Tibial nerve (tissue), 4 donors: ENCODE data around the gene LRP8. TPM values are rescaled to one million over a fixed set of nuclear protein-coding genes. Genes with fewer than 3 reads are reported as not detected.

Experiments
- DNase-seq, 2 donors: peaks; one replicate each; pipeline ENCODE4 v3.0.0-alpha.2; 2019; ENCODE audit warnings: low spot score in 2 of 2
- H3K27ac ChIP-seq, 4 donors: fragments of 200-600 bp; sonication (generic) in 3 of 4; one replicate each; pipeline ENCODE4 v1.5.1; 2017 to 2019; ENCODE audit warnings: mild to moderate bottlenecking in 1 of 4
- H3K27me3 ChIP-seq, 2 donors: fragments of 200-600 bp; sonication (generic) in 1 of 2; one replicate each; pipeline versions ENCODE4 v1.5.1 to v1.6.0; 2017 to 2019
- H3K36me3 ChIP-seq, 3 donors: fragments of 200-600 bp; sonication (generic); one replicate each; pipeline ENCODE4 v1.5.1; 2018 to 2019
- H3K4me1 ChIP-seq, 4 donors: fragments of 200-600 bp; sonication (generic) in 3 of 4; one replicate each; pipeline ENCODE4 v1.5.1; 2017 to 2019
- H3K4me3 ChIP-seq, 4 donors: fragments of 200-600 bp; sonication (generic) in 3 of 4; one replicate each; pipeline ENCODE4 v1.5.1; 2017 to 2019; ENCODE audit warnings: mild to moderate bottlenecking in 1 of 4, moderate library complexity in 1 of 4
- H3K9me3 ChIP-seq, 4 donors: fragments of 200-600 bp; sonication (generic) in 3 of 4; one replicate each; pipeline ENCODE4 v1.5.1; 2017 to 2019
- EP300 ChIP-seq, 2 donors: sonication (generic); formaldehyde crosslinking; IDR thresholded peaks; one replicate each; pipeline ENCODE4 v1.6.1; 2017; ENCODE audit warnings: antibody characterized with exemption in 2 of 2, mild to moderate bottlenecking in 1 of 2
- POLR2A ChIP-seq, 2 donors: fragments of 450-650 bp; IDR thresholded peaks; one replicate each; pipeline ENCODE4 v1.6.1; 2017; ENCODE audit warnings: antibody characterized with exemption in 2 of 2, mild to moderate bottlenecking in 2 of 2, moderate library complexity in 2 of 2
- WGBS, 2 donors: methylation state at CpG; one replicate each; pipeline ENCODE4 v1.1.5; 2018; 5-methylcytosine and 5-hydroxymethylcytosine counted together
- total RNA-seq, 4 donors: library from RNA; depleted of rRNA; stranded (reverse); fragments of >200 nt; gene quantifications; one replicate each; pipeline ENCODE4 v1.1.0, GENCODE V29; 2016
- TF ChIP-seq, protein P1 (sequence below), 5 experiments: fragments of 200-600 bp in 3 of 5; fragments of 450-650 bp in 2 of 5; sonication (generic) in 3 of 5; IDR thresholded peaks; one replicate each; pipeline ENCODE4 v1.5.1; 2016 to 2019; ENCODE audit warnings: antibody characterized with exemption in 5 of 5, mild to moderate bottlenecking in 3 of 5, moderate library complexity in 2 of 5

Gene LRP8
- total RNA-seq, 4 donors from 2014 or later, result 2.2 to 15.0 (median 2.5) TPM

- Histone ChIP-seq H3K36me3 (peaks cover 0 to 26% (median 0%) of the 10 kb centered on the region in 3 donors), H3K4me1 (no peaks in the 10 kb centered on the region), H3K4me3 (no peak overlapping the region), H3K27me3 (no peaks in the 10 kb centered on the region), H3K27ac (no peak overlapping the region), H3K9me3 (no peaks in the 10 kb centered on the region)
- TF ChIP-seq POLR2A (IDR thresholded peaks at IDR 0.05), result no peak
- TF ChIP-seq EP300 (IDR thresholded peaks at IDR 0.05), result no peak
- TF ChIP-seq, protein P1, sequence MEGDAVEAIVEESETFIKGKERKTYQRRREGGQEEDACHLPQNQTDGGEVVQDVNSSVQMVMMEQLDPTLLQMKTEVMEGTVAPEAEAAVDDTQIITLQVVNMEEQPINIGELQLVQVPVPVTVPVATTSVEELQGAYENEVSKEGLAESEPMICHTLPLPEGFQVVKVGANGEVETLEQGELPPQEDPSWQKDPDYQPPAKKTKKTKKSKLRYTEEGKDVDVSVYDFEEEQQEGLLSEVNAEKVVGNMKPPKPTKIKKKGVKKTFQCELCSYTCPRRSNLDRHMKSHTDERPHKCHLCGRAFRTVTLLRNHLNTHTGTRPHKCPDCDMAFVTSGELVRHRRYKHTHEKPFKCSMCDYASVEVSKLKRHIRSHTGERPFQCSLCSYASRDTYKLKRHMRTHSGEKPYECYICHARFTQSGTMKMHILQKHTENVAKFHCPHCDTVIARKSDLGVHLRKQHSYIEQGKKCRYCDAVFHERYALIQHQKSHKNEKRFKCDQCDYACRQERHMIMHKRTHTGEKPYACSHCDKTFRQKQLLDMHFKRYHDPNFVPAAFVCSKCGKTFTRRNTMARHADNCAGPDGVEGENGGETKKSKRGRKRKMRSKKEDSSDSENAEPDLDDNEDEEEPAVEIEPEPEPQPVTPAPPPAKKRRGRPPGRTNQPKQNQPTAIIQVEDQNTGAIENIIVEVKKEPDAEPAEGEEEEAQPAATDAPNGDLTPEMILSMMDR (IDR thresholded peaks at IDR 0.05), result no peak
- no peak for DNase-seq
- WGBS, 2 donors, result 94 to 95% methylated on average over 5 of the region's 5 CpGs
These were observed 70.3 kb downstream of the LRP8 start for GRCh38 chr1:53257454-53258081.

GRCh38 chr1:53256511-53257453 is 71.1 kb downstream of the LRP8 start:
- no peaks in the 10 kb centered on the region for H3K9me3 ChIP-seq
- TF ChIP-seq, protein P1 (IDR thresholded peaks at IDR 0.05), result no peak
- no peak for TF ChIP-seq EP300 (IDR thresholded peaks at IDR 0.05)
- TF ChIP-seq POLR2A (IDR thresholded peaks at IDR 0.05), result no peak
- no peak overlapping the region for H3K4me3 ChIP-seq
- WGBS, 2 donors, result 95 to 96% methylated on average over 11 of the region's 11 CpGs
- no peaks in the 10 kb centered on the region for H3K27me3 ChIP-seq
- no peak for DNase-seq
- H3K27ac ChIP-seq, result no peak overlapping the region
- H3K4me1 ChIP-seq, result no peaks in the 10 kb centered on the region
- H3K36me3 ChIP-seq, result peaks cover 0 to 19% (median 0%) of the 10 kb centered on the region in 3 donors

DNA sequence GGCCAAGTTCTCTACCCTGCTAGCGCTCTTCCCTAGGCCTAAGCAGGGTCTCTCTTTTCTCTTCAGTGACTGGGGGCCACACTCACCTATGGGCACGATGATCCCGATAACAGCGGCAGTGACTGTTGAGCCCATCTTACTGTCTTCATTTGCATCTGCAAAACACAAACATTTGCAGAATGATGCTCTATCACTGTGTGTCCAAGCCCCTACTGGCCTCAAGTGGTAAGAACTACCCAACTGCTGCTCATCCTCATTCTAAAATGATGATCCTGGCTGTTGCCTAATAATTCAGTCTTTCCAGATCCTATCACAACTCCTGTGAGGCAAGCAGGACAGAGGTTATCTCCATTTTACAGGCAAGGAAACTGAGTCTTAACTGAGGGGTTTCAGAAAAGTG is 72.8 kb downstream of the LRP8 start:
- Histone ChIP-seq H3K27ac (no peak overlapping the region), H3K4me3 (no peak overlapping the region), H3K36me3 (peaks cover 0 to 17% (median 0%) of the 10 kb centered on the region in 3 donors), H3K27me3 (no peaks in the 10 kb centered on the region), H3K9me3 (no peaks in the 10 kb centered on the region), H3K4me1 (no peaks in the 10 kb centered on the region)
- TF ChIP-seq POLR2A (IDR thresholded peaks at IDR 0.05) (no peak), EP300 (IDR thresholded peaks at IDR 0.05) (no peak)
- TF ChIP-seq, protein P1 (IDR thresholded peaks at IDR 0.05), result no peak
- 92 to 96% methylated on average over 4 of the region's 4 CpGs for WGBS, 2 donors
- no peak for DNase-seq

GRCh38 chr1:53254011-53254640 is 73.7 kb downstream of the LRP8 start:
- 73 to 77% methylated on average over 4 of the region's 4 CpGs for WGBS, 2 donors
- no peak for DNase-seq
- H3K27me3 ChIP-seq, result no peaks in the 10 kb centered on the region

More at GRCh38 chr1:53254011-53254640, 73.7 kb downstream of the LRP8 start:
- TF ChIP-seq, protein P1 (IDR thresholded peaks at IDR 0.05), result no peak
- TF ChIP-seq EP300 (IDR thresholded peaks at IDR 0.05) (no peak), POLR2A (IDR thresholded peaks at IDR 0.05) (no peak)
- Histone ChIP-seq H3K4me1 (no peaks in the 10 kb centered on the region), H3K27ac (no peak overlapping the region), H3K4me3 (no peak overlapping the region), H3K9me3 (no peaks in the 10 kb centered on the region), H3K36me3 (peaks cover 0 to 14% (median 0%) of the 10 kb centered on the region in 3 donors)
